ENCODE measurements around the gene NEU2. TPM values are rescaled to one million over a fixed set of nuclear protein-coding genes. Genes with fewer than 3 reads are reported as not detected.

Gene NEU2
- total RNA-seq, 1 donor, result not detected

- no peak for DNase-seq (ENCODE audit: low read depth)
- H3K4me3 ChIP-seq (ENCODE audit: low read depth, low read length), result no peak overlapping the region
- no peak for TF ChIP-seq CTCF (IDR thresholded peaks at IDR 0.05; ENCODE audit: insufficient read depth, low read length)
Measured at GRCh38 chr2:233082222-233082930, 49.9 kb downstream of the NEU2 start.

GRCh38 chr2:233082931-233083755, 50.7 kb downstream of the NEU2 start:
- no peak for DNase-seq (ENCODE audit: low read depth)
- TF ChIP-seq CTCF (IDR thresholded peaks at IDR 0.05; ENCODE audit: insufficient read depth, low read length), result no peak

GRCh38 chr2:233083782-233084181, 51.3 kb downstream of the NEU2 start:
- TF ChIP-seq CTCF (IDR thresholded peaks at IDR 0.05; ENCODE audit: insufficient read depth, low read length), result no peak
- H3K4me3 ChIP-seq (ENCODE audit: low read depth, low read length), result no peak overlapping the region
- no peak for DNase-seq (ENCODE audit: low read depth)

More at GRCh38 chr2:233082931-233083755, 50.7 kb downstream of the NEU2 start:
- H3K4me3 ChIP-seq (ENCODE audit: low read depth, low read length), result no peak overlapping the region

DNA sequence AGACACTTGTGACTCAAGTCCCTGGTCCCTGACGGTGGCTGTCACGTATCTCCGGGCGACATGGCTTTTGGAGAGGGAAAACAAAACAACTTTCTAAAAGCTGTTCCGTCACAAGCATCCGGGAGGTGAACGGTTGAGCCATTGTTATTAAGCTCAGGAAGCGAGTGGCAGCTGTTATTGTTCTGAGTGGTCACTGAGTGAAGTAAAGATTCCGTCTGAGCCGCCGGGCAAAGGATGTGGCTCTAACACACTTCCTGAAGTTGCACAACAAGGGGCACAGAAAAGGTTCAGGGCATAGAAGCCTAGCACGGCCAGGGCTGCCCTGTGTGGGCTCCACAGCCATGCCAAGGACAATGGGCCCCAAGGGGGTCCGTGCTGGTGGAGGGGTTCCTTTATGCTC, 52.0 kb downstream of the NEU2 start:
- DNase-seq (ENCODE audit: low read depth), result no peak
- TF ChIP-seq CTCF (IDR thresholded peaks at IDR 0.05; ENCODE audit: insufficient read depth, low read length), result no peak
- no peak overlapping the region for H3K4me3 ChIP-seq (ENCODE audit: low read depth, low read length)

Other genes with a start within 250 kb of the NEU2 start
- gene SNORC, start 162.4 kb upstream of the NEU2 start, total RNA-seq (ENCODE audit: low replicate concordance), result 0.33 and 0.72 TPM in 2 replicates
- 1.1 and 17.4 TPM in 2 replicates for gene NGEF, start 19.4 kb upstream of the NEU2 start, total RNA-seq (ENCODE audit: low replicate concordance)
- 0.54 and 0.98 TPM in 2 replicates for gene INPP5D, start 27.7 kb downstream of the NEU2 start, total RNA-seq (ENCODE audit: low replicate concordance)
- gene ATG16L1, start 219.0 kb downstream of the NEU2 start, total RNA-seq (ENCODE audit: low replicate concordance), result 28.6 and 53.1 TPM in 2 replicates